ENCODE data around the gene GRAMD2B.

Gene GRAMD2B

GRCh38 chr5:126535856-126536545, 112.8 kb downstream of the GRAMD2B start:
- Histone ChIP-seq H3K4me1 (ENCODE audit: low read length) (no peaks in the 10 kb centered on the region), H3K4me3 (ENCODE audit: low read length) (no peak overlapping the region), H3K27ac (ENCODE audit: low read length) (no peak overlapping the region), H3K27me3 (replicated peaks; ENCODE audit: insufficient read depth, low read length) (peaks cover 3% of the 10 kb centered on the region; the same call in 1 of the 2 replicates), H3K79me2 (ENCODE audit: low read length) (no peaks in the 10 kb centered on the region), H3K4me2 (ENCODE audit: low read depth, low read length) (no peak overlapping the region), H3K36me3 (replicated peaks; ENCODE audit: insufficient read depth, low read length) (no peaks in the 10 kb centered on the region), H3K9ac (ENCODE audit: low read length) (no peak overlapping the region), H3F3A (ENCODE audit: insufficient read depth, low read length) (no peaks in the 10 kb centered on the region), H2AFZ (ENCODE audit: low read length) (no peak overlapping the region), H4K20me1 (ENCODE audit: insufficient read depth, low read length) (no peaks in the 10 kb centered on the region), H3K9me2 (replicated peaks; ENCODE audit: insufficient read depth, low read length) (no peaks in the 10 kb centered on the region), H3K9me3 (replicated peaks; ENCODE audit: insufficient read depth, low read length) (no peaks in the 10 kb centered on the region)
- no peak for DNase-seq
- TF ChIP-seq EZH2 (optimal IDR thresholded peaks at IDR 0.05; ENCODE audit: low read depth, low read length) = no peak

DNA sequence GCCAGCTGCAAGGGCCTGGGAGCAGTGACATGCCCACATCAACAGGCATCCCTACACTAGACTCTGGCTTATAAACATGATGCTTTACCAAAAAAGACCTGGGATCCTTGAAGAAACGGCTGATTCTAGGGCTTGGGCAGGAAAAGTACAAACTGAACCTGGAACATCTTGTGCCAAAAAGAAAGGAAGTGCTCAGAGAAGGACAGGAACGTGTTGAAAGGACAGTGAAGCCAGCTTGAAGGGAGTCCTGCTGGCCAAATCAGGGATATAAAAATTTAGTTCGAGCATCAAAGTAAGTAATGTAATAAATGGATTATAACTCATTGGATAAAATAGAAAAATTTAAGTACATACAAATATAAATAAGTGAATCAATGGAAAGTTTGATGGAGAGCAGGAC, 113.7 kb downstream of the GRAMD2B start:
- Histone ChIP-seq H2AFZ (ENCODE audit: low read length) (no peak overlapping the region), H3K9me3 (replicated peaks; ENCODE audit: insufficient read depth, low read length) (no peaks in the 10 kb centered on the region), H3K36me3 (replicated peaks; ENCODE audit: insufficient read depth, low read length) (no peaks in the 10 kb centered on the region), H3K4me1 (ENCODE audit: low read length) (peaks cover 8% of the 10 kb centered on the region), H4K20me1 (ENCODE audit: insufficient read depth, low read length) (no peaks in the 10 kb centered on the region), H3K9ac (ENCODE audit: low read length) (no peak overlapping the region), H3K4me3 (ENCODE audit: low read length) (no peak overlapping the region), H3K79me2 (ENCODE audit: low read length) (no peaks in the 10 kb centered on the region), H3K27ac (ENCODE audit: low read length) (no peak overlapping the region), H3K4me2 (ENCODE audit: low read depth, low read length) (no peak overlapping the region), H3F3A (ENCODE audit: insufficient read depth, low read length) (no peaks in the 10 kb centered on the region), H3K9me2 (replicated peaks; ENCODE audit: insufficient read depth, low read length) (no peaks in the 10 kb centered on the region), H3K27me3 (replicated peaks; ENCODE audit: insufficient read depth, low read length) (peaks cover 12% of the 10 kb centered on the region)
- no peak for TF ChIP-seq EZH2phosphoT487 (IDR thresholded peaks at IDR 0.05; ENCODE audit: low read length)
- no peak for TF ChIP-seq EZH2 (optimal IDR thresholded peaks at IDR 0.05; ENCODE audit: low read depth, low read length)
- no peak for TF ChIP-seq CTCF (IDR thresholded peaks at IDR 0.05; ENCODE audit: low read length)
- no peak for DNase-seq

- H4K20me1 ChIP-seq (ENCODE audit: insufficient read depth, low read length) = no peaks in the 10 kb centered on the region
- DNase-seq = no peak
- no peaks in the 10 kb centered on the region for H3K9me3 ChIP-seq (replicated peaks; ENCODE audit: insufficient read depth, low read length)
- peaks cover 19% of the 10 kb centered on the region for H3K4me1 ChIP-seq (ENCODE audit: low read length)
- no peak overlapping the region for H3K4me2 ChIP-seq (ENCODE audit: low read depth, low read length)
- H3K4me3 ChIP-seq (ENCODE audit: low read length) = no peak overlapping the region
- no peaks in the 10 kb centered on the region for H3K36me3 ChIP-seq (replicated peaks; ENCODE audit: insufficient read depth, low read length)
- H3K9me2 ChIP-seq (replicated peaks; ENCODE audit: insufficient read depth, low read length) = no peaks in the 10 kb centered on the region
- H3K9ac ChIP-seq (ENCODE audit: low read length) = no peak overlapping the region
- H3K27me3 ChIP-seq (replicated peaks; ENCODE audit: insufficient read depth, low read length) = peaks cover 13% of the 10 kb centered on the region
- no peaks in the 10 kb centered on the region for H3K79me2 ChIP-seq (ENCODE audit: low read length)
- H2AFZ ChIP-seq (ENCODE audit: low read length) = no peak overlapping the region
- peaks cover 7% of the 10 kb centered on the region for H3F3A ChIP-seq (ENCODE audit: insufficient read depth, low read length)
- H3K27ac ChIP-seq (ENCODE audit: low read length) = no peak overlapping the region
- TF ChIP-seq EZH2phosphoT487 (IDR thresholded peaks at IDR 0.05; ENCODE audit: low read length) (no peak), CTCF (IDR thresholded peaks at IDR 0.05; ENCODE audit: low read length) (no peak), EZH2 (optimal IDR thresholded peaks at IDR 0.05; ENCODE audit: low read depth, low read length) (no peak)
Observed at GRCh38 chr5:126538579-126538978, 115.4 kb downstream of the GRAMD2B start.

DNA sequence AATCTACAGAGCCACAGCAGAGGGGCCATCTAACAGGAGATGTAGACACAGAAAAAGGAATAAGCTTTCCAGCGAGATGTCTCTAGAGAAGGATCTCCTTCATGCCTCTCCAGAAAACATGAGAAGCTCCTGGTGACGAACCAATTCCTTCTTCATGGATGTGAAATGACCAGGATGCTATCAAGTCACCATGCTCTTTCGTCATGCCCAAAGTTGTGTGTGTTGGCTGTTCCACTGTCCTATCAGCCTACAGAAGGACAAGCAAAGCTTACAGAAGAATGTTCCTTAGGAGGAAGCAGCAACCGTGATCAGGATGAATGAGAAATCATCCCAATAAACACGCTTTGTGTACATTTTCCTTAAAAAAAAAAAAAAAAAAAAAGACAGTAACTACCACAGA, 117.4 kb downstream of the GRAMD2B start:
- Histone ChIP-seq H3K27ac (ENCODE audit: low read length) (no peak overlapping the region), H4K20me1 (ENCODE audit: insufficient read depth, low read length) (no peaks in the 10 kb centered on the region), H2AFZ (ENCODE audit: low read length) (no peak overlapping the region), H3K9me2 (replicated peaks; ENCODE audit: insufficient read depth, low read length) (no peaks in the 10 kb centered on the region), H3K4me2 (ENCODE audit: low read depth, low read length) (no peak overlapping the region), H3K9me3 (replicated peaks; ENCODE audit: insufficient read depth, low read length) (no peaks in the 10 kb centered on the region), H3F3A (ENCODE audit: insufficient read depth, low read length) (peaks cover 7% of the 10 kb centered on the region), H3K36me3 (replicated peaks; ENCODE audit: insufficient read depth, low read length) (no peaks in the 10 kb centered on the region), H3K27me3 (replicated peaks; ENCODE audit: insufficient read depth, low read length) (peaks cover 13% of the 10 kb centered on the region), H3K9ac (ENCODE audit: low read length) (no peak overlapping the region), H3K79me2 (ENCODE audit: low read length) (no peaks in the 10 kb centered on the region), H3K4me3 (ENCODE audit: low read length) (no peak overlapping the region), H3K4me1 (ENCODE audit: low read length) (peaks cover 24% of the 10 kb centered on the region)
- no peak for DNase-seq
- no peak for TF ChIP-seq EZH2phosphoT487 (IDR thresholded peaks at IDR 0.05; ENCODE audit: low read length)
- no peak for TF ChIP-seq EZH2 (optimal IDR thresholded peaks at IDR 0.05; ENCODE audit: low read depth, low read length)
- no peak for TF ChIP-seq CTCF (IDR thresholded peaks at IDR 0.05; ENCODE audit: low read length)
